Panc1 (cell line): ENCODE results near the gene CCNI. TPM values are rescaled to one million over a fixed set of nuclear protein-coding genes. Genes with fewer than 3 reads are reported as not detected.
A peak's percentile ranks its signal among the peaks of the same experiment; 100 is the strongest.

ENCODE experiments used
- ATAC-seq: fragments of 200-7000 bp; cut with Tn5 transposase; 2 replicates; pipeline ENCODE4 v1.9.1; 2020; ENCODE audit warnings: mild to moderate bottlenecking, moderate library complexity
- BruUV-seq: library from RNA; stranded (reverse); fragments of 400-500 nt; replicated peaks from 2 replicates; lab custom pipeline; 2021; lab: Mats Ljungman, UMichigan
- CTCF ChIA-PET: fragments of 300-600 bp; sonication (Branson Sonifier 250); formaldehyde crosslinking; loops from one replicate; lab custom pipeline; 2022; ENCODE audit warnings: antibody characterized with exemption; lab: Charles Lee
- POLR2A ChIA-PET: fragments of 300-600 bp; sonication (Branson Sonifier 250); formaldehyde crosslinking; loops from one replicate; lab custom pipeline; 2022; ENCODE audit warnings: antibody characterized with exemption; lab: Charles Lee
- DNase-seq: peaks from one replicate; pipeline ENCODE4 v3.0.0-alpha.2; 2010; ENCODE audit warnings: low read depth, low spot score
- H3K27ac ChIP-seq: 2 replicates; pipeline ENCODE4 v1.5.1; 2011; ENCODE audit warnings: mild to moderate bottlenecking, low read length, inconsistent platforms
- H3K27me3 ChIP-seq: fragments of 200-500 bp; sonication (Bioruptor generic); 2 replicates; pipeline ENCODE4 v1.6.0; 2014; ENCODE audit warnings: low read length, inconsistent platforms; ENCODE audit not compliant: control insufficient read depth, insufficient read depth
- H3K36me3 ChIP-seq: fragments of 200-500 bp; sonication (Bioruptor generic); 2 replicates; pipeline ENCODE4 v1.5.1; 2014; ENCODE audit warnings: inconsistent platforms, mild to moderate bottlenecking, low read length, moderate library complexity; ENCODE audit not compliant: control insufficient read depth, insufficient read depth
- H3K4me1 ChIP-seq: 2 replicates; pipeline ENCODE4 v1.5.1; 2011; ENCODE audit warnings: inconsistent platforms, mild to moderate bottlenecking, low read length, moderate library complexity; ENCODE audit not compliant: control insufficient read depth, insufficient read depth
- H3K4me3 ChIP-seq, 2 experiments: 2 replicates each; pipeline ENCODE4 v1.5.1; 2011 to 2012; ENCODE audit warnings: low read depth in 2 of 2, low read length in 2 of 2, mild to moderate bottlenecking in 2 of 2, inconsistent platforms in 1 of 2, moderate library complexity in 1 of 2
- H3K9me3 ChIP-seq: fragments of 200-500 bp; sonication (Bioruptor generic); 2 replicates; pipeline ENCODE4 v1.5.1; 2014; ENCODE audit warnings: low read depth, mild to moderate bottlenecking, inconsistent platforms, low read length, moderate library complexity; ENCODE audit not compliant: control insufficient read depth, insufficient read depth
- POLR2AphosphoS5 ChIP-seq: IDR thresholded peaks from 2 replicates; pipeline ENCODE4 v1.6.1; 2012; ENCODE audit warnings: mild to moderate bottlenecking, low read depth, low read length, moderate library complexity
- SIN3A ChIP-seq: IDR thresholded peaks from 2 replicates; pipeline ENCODE4 v1.6.1; 2012; ENCODE audit warnings: low read depth, mild to moderate bottlenecking, low read length, moderate library complexity, borderline replicate concordance; ENCODE audit not compliant: insufficient read depth
- TCF7L2 ChIP-seq: IDR thresholded peaks from 2 replicates; pipeline ENCODE4 v1.6.1; 2011; ENCODE audit warnings: mild to moderate bottlenecking, low read depth, low read length, inconsistent platforms
- in situ Hi-C: cut with HindIII; loops from 2 replicates; pipeline ENCODE4 v1.10.0; 2016; ENCODE audit warnings: low sequenced_read_pairs, low pct_unique_long_range_greater_than_20kb
- intact Hi-C: fragments of 100-400 bp; cut with micrococcal nuclease; formaldehyde crosslinking; loops from one replicate; pipeline ENCODE4 v1.10.0; 2022; ENCODE audit not compliant: unreplicated experiment
- total RNA-seq: library from RNA; stranded (reverse); gene quantifications from one replicate; pipeline ENCODE4 v1.2.1, GENCODE V29; 2021; ENCODE audit not compliant: unreplicated experiment
- TF ChIP-seq, protein P1 (sequence below), 2 experiments: IDR thresholded peaks; 2 replicates each; pipeline ENCODE4 v1.6.1; 2011 to 2012; ENCODE audit warnings: low read depth in 2 of 2, control low read depth in 1 of 2, low read length in 1 of 2, mild to moderate bottlenecking in 1 of 2, moderate library complexity in 1 of 2; ENCODE audit not compliant: insufficient read depth in 1 of 2
- TF ChIP-seq, protein P2 (sequence below): fragments of 450-650 bp; IDR thresholded peaks from 2 replicates; pipeline ENCODE4 v1.5.1; 2017; ENCODE audit warnings: mild to moderate bottlenecking

The CCNI gene
- total RNA-seq, 1 experiment from 2014 or later: 125 TPM

DNA sequence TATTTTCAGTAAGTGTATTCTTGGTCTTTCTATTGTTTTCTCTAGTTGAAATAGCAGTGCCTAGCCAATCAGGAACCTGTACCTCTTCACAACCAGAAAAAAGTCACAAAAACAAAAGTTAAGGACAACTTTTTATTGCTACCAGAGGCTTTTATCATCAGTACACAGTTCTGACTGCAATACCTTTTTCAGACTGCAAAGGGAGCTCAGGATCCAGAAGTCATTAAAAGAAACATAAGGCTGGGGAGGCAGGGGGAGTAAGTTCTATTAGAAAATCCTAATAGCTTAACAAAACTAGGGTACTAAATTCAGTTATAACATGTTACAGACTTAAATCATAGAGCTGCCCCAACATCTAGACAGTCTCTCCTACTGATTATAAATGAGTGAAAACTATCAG is 28.8 kb downstream of the CCNI start:
- ATAC-seq (no peak), DNase-seq (no peak)
- intact Hi-C loops (no loop called here), in situ Hi-C loops (no loop called here)
- POLR2A ChIA-PET: no interaction called here
- H3K9me3 ChIP-seq: no peaks in the 10 kb centered on the region
- H3K4me1 ChIP-seq: no peaks in the 10 kb centered on the region
- H3K27ac ChIP-seq: no peak overlapping the region
- TF ChIP-seq, protein P1, sequence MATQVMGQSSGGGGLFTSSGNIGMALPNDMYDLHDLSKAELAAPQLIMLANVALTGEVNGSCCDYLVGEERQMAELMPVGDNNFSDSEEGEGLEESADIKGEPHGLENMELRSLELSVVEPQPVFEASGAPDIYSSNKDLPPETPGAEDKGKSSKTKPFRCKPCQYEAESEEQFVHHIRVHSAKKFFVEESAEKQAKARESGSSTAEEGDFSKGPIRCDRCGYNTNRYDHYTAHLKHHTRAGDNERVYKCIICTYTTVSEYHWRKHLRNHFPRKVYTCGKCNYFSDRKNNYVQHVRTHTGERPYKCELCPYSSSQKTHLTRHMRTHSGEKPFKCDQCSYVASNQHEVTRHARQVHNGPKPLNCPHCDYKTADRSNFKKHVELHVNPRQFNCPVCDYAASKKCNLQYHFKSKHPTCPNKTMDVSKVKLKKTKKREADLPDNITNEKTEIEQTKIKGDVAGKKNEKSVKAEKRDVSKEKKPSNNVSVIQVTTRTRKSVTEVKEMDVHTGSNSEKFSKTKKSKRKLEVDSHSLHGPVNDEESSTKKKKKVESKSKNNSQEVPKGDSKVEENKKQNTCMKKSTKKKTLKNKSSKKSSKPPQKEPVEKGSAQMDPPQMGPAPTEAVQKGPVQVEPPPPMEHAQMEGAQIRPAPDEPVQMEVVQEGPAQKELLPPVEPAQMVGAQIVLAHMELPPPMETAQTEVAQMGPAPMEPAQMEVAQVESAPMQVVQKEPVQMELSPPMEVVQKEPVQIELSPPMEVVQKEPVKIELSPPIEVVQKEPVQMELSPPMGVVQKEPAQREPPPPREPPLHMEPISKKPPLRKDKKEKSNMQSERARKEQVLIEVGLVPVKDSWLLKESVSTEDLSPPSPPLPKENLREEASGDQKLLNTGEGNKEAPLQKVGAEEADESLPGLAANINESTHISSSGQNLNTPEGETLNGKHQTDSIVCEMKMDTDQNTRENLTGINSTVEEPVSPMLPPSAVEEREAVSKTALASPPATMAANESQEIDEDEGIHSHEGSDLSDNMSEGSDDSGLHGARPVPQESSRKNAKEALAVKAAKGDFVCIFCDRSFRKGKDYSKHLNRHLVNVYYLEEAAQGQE (IDR thresholded peaks at IDR 0.05; ENCODE audit: insufficient read depth in 1 of 2, low read depth in 2 of 2, low read length in 1 of 2): no peak
- TF ChIP-seq, protein P2, sequence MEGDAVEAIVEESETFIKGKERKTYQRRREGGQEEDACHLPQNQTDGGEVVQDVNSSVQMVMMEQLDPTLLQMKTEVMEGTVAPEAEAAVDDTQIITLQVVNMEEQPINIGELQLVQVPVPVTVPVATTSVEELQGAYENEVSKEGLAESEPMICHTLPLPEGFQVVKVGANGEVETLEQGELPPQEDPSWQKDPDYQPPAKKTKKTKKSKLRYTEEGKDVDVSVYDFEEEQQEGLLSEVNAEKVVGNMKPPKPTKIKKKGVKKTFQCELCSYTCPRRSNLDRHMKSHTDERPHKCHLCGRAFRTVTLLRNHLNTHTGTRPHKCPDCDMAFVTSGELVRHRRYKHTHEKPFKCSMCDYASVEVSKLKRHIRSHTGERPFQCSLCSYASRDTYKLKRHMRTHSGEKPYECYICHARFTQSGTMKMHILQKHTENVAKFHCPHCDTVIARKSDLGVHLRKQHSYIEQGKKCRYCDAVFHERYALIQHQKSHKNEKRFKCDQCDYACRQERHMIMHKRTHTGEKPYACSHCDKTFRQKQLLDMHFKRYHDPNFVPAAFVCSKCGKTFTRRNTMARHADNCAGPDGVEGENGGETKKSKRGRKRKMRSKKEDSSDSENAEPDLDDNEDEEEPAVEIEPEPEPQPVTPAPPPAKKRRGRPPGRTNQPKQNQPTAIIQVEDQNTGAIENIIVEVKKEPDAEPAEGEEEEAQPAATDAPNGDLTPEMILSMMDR: no peak; the same call in 1 of the 2 replicates
- TF ChIP-seq SIN3A (no peak), TCF7L2 (no peak), POLR2AphosphoS5 (no peak)
- BruUV-seq: no TSS peak
- H3K36me3 ChIP-seq: peaks cover 9% of the 10 kb centered on the region
- CTCF ChIA-PET: no interaction called here
- H3K4me3 ChIP-seq: no peak overlapping the region
- H3K27me3 ChIP-seq: no peaks in the 10 kb centered on the region

- DNase-seq (no peak), ATAC-seq (no peak)
- ChIA-PET POLR2A (no interaction called here), CTCF (interaction anchor here (0.6 kb wide), 1 partner anchor 89 kb away, joined by 6 read pairs; no protein-coding TSS in a partner anchor)
- intact Hi-C loops: no loop called here
- Histone ChIP-seq H3K4me3 (no peak overlapping the region), H3K9me3 (no peaks in the 10 kb centered on the region), H3K27ac (no peak overlapping the region), H3K27me3 (no peaks in the 10 kb centered on the region), H3K4me1 (no peaks in the 10 kb centered on the region), H3K36me3 (peaks cover 3% of the 10 kb centered on the region)
- TF ChIP-seq SIN3A: no peak
- TF ChIP-seq, protein P2: peak; percentile 2; the same call in 1 of the 2 replicates
- no TSS peak for BruUV-seq
- in situ Hi-C loops: no loop called here
These were observed 30.3 kb downstream of the CCNI start for GRCh38 chr4:77045490-77045889.
